GM18907 (cell line): ENCODE results near the gene HCN3.
"Not testable (repeated sequence)": the region's sequence is repeated elsewhere in the genome, so short reads cannot be mapped to it uniquely, and the experiment has no call there.

Experiments used
- ATAC-seq: cut with Tn5 transposase; IDR thresholded peaks from one replicate; pipeline ENCODE4 v1.9.1; 2021; ENCODE audit warnings: mild to moderate bottlenecking, moderate library complexity; ENCODE audit not compliant: unreplicated experiment

Gene HCN3

GRCh38 chr1:155328856-155329255 is 51.6 kb downstream of the HCN3 start:
- not testable (repeated sequence) for ATAC-seq

GRCh38 chr1:155329980-155330598 is 52.8 kb downstream of the HCN3 start:
- no peak for ATAC-seq

GRCh38 chr1:155334962-155335361 is 57.7 kb downstream of the HCN3 start:
- ATAC-seq, result no peak
